MCF 10A (cell line): ENCODE data around the gene FADS1. TPM values are rescaled to one million over a fixed set of nuclear protein-coding genes. Genes with fewer than 3 reads are reported as not detected.

Experiments used
- BruUV-seq: library from RNA; stranded (reverse); fragments of 400-500 nt; replicated peaks from 2 replicates; lab custom pipeline; 2021; lab: Mats Ljungman, UMichigan
- CTCF ChIA-PET: fragments of 300-600 bp; sonication (Branson Sonifier 250); formaldehyde crosslinking; extraction: SDS; loops from one replicate; lab custom pipeline; 2021; ENCODE audit warnings: antibody characterized with exemption, inconsistent platforms; lab: Yijun Ruan, JAX
- POLR2A ChIA-PET: fragments of 300-600, 350-650 bp; sonication (Branson Sonifier 250); formaldehyde crosslinking; extraction: SDS; loops from one replicate; lab custom pipeline; 2020; ENCODE audit warnings: antibody characterized with exemption, inconsistent platforms; lab: Yijun Ruan, JAX
- DNase-seq: peaks from one replicate; pipeline ENCODE4 v3.0.0-alpha.2; 2018; ENCODE audit not compliant: unreplicated experiment
- H3K27ac Mint-ChIP-seq: one replicate; pipeline ENCODE4 v1.8.0; 2022; ENCODE audit warnings: mild to moderate bottlenecking, low read depth, mixed read lengths; ENCODE audit not compliant: unreplicated experiment
- H3K27me3 Mint-ChIP-seq: one replicate; pipeline ENCODE4 v1.8.0; 2022; ENCODE audit warnings: mixed read lengths; ENCODE audit not compliant: insufficient read depth, unreplicated experiment
- H3K36me3 Mint-ChIP-seq: one replicate; pipeline ENCODE4 v1.8.0; 2022; ENCODE audit warnings: mild to moderate bottlenecking, moderate library complexity, mixed read lengths; ENCODE audit not compliant: insufficient read depth, unreplicated experiment
- H3K4me1 Mint-ChIP-seq: one replicate; pipeline ENCODE4 v1.8.0; 2022; ENCODE audit warnings: mixed read lengths; ENCODE audit not compliant: insufficient read depth, unreplicated experiment
- H3K4me3 Mint-ChIP-seq: one replicate; pipeline ENCODE4 v1.8.0; 2022; ENCODE audit warnings: mild to moderate bottlenecking, moderate library complexity, mixed read lengths; ENCODE audit not compliant: unreplicated experiment
- H3K9me3 Mint-ChIP-seq: one replicate; pipeline ENCODE4 v1.8.0; 2022; ENCODE audit warnings: mixed read lengths; ENCODE audit not compliant: unreplicated experiment
- intact Hi-C: fragments of 100-400 bp; cut with micrococcal nuclease; formaldehyde crosslinking; loops from 2 replicates; pipeline ENCODE4 v1.14.1; 2022
- total RNA-seq: library from RNA; stranded (reverse); gene quantifications from 2 replicates; pipeline ENCODE4 v1.2.3, GENCODE V29; 2022
- TF ChIP-seq, protein P1 (sequence below): fragments of 200-600 bp; IDR thresholded peaks from one replicate; pipeline ENCODE4 v1.8.0; 2022; ENCODE audit warnings: antibody characterized with exemption, mild to moderate bottlenecking; ENCODE audit not compliant: unreplicated experiment

Gene FADS1
- total RNA-seq, 1 experiment from 2014 or later, result 27.5 TPM

- Mint-ChIP-seq H3K9me3 (no peaks in the 10 kb centered on the region), H3K27me3 (no peaks in the 10 kb centered on the region), H3K4me1 (peaks cover 8% of the 10 kb centered on the region), H3K27ac (no peak overlapping the region), H3K4me3 (peak overlapping the region; percentile 75), H3K36me3 (no peaks in the 10 kb centered on the region)
- TF ChIP-seq, protein P1, sequence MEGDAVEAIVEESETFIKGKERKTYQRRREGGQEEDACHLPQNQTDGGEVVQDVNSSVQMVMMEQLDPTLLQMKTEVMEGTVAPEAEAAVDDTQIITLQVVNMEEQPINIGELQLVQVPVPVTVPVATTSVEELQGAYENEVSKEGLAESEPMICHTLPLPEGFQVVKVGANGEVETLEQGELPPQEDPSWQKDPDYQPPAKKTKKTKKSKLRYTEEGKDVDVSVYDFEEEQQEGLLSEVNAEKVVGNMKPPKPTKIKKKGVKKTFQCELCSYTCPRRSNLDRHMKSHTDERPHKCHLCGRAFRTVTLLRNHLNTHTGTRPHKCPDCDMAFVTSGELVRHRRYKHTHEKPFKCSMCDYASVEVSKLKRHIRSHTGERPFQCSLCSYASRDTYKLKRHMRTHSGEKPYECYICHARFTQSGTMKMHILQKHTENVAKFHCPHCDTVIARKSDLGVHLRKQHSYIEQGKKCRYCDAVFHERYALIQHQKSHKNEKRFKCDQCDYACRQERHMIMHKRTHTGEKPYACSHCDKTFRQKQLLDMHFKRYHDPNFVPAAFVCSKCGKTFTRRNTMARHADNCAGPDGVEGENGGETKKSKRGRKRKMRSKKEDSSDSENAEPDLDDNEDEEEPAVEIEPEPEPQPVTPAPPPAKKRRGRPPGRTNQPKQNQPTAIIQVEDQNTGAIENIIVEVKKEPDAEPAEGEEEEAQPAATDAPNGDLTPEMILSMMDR, result no peak
- ChIA-PET POLR2A (no interaction called here), CTCF (interaction anchor here (1.5 kb wide), 1 partner anchor 30 kb away, joined by 4 read pairs; no protein-coding TSS in a partner anchor)
- no TSS peak for BruUV-seq
- intact Hi-C loops, result no loop called here
- no peak for DNase-seq
Observed at GRCh38 chr11:61826930-61827570, 10.2 kb upstream of the FADS1 start.

- POLR2A ChIA-PET, result interaction anchor here (0.6 to 4.0 kb wide), 15 partner anchors 8 to 720 kb away, joined by 3 to 27 read pairs (median 5); partner anchors contain the start of genes FADS2, FADS3, FEN1 and FTH1
- Mint-ChIP-seq H3K4me1 (peaks cover 26% of the 10 kb centered on the region), H3K36me3 (no peaks in the 10 kb centered on the region), H3K27me3 (no peaks in the 10 kb centered on the region), H3K4me3 (no peak overlapping the region), H3K9me3 (no peaks in the 10 kb centered on the region), H3K27ac (peak overlapping the region; percentile 77)
- BruUV-seq, result no TSS peak
- CTCF ChIA-PET, result interaction anchor here (0.6 to 5.0 kb wide), 7 partner anchors 9 to 253 kb away, joined by 3 to 33 read pairs (median 3); no protein-coding TSS in a partner anchor
- TF ChIP-seq, protein P1, result no peak
- intact Hi-C loops, result no loop called here
- peak; percentile 74 for DNase-seq
Observed at GRCh38 chr11:61820174-61820573, 3.4 kb upstream of the FADS1 start.

- H3K36me3 Mint-ChIP-seq, result peaks cover 10% of the 10 kb centered on the region
- peak overlapping the region; percentile 93 for H3K4me3 Mint-ChIP-seq
- H3K27me3 Mint-ChIP-seq, result no peaks in the 10 kb centered on the region
- DNase-seq, result no peak
- TSS peak; percentile 37 for BruUV-seq
- no peak overlapping the region for H3K27ac Mint-ChIP-seq
- H3K9me3 Mint-ChIP-seq, result no peaks in the 10 kb centered on the region
- CTCF ChIA-PET, result interaction anchor here (0.7 to 5.0 kb wide), 6 partner anchors 20 to 264 kb away, joined by 3 to 33 read pairs (median 6); partner anchors contain the start of gene FEN1
- H3K4me1 Mint-ChIP-seq, result peaks cover 32% of the 10 kb centered on the region
- TF ChIP-seq, protein P1, result no peak
- intact Hi-C loops, result no loop called here
- POLR2A ChIA-PET, result interaction anchor here (0.6 to 5.0 kb wide), 6 partner anchors 11 to 739 kb away, joined by 3 to 27 read pairs (median 6); partner anchors contain the start of genes FADS2, FEN1 and TMEM258
Observed at GRCh38 chr11:61817471-61818202, 834 bp upstream of the FADS1 start.
